Measurements from ENCODE around the gene OTUD4. TPM values are rescaled to one million over a fixed set of nuclear protein-coding genes. Genes with fewer than 3 reads are reported as not detected.

The OTUD4 gene
- total RNA-seq, 1 donor from 2014 or later, result 37.6 TPM

- Histone ChIP-seq H3K9me3 (replicated peaks) (no peaks in the 10 kb centered on the region), H3K27ac (replicated peaks) (peak overlapping the region; percentile 99), H3K4me3 (peak overlapping the region; percentile 90), H3K36me3 (no peaks in the 10 kb centered on the region), H3K4me1 (peaks cover 62% of the 10 kb centered on the region), H3K27me3 (ENCODE audit: low read depth) (no peaks in the 10 kb centered on the region)
- intact Hi-C loops (cut with micrococcal nuclease), result no loop called here
- no peak for TF ChIP-seq CTCF (IDR thresholded peaks at IDR 0.05; ENCODE audit: borderline replicate concordance)
- DNase-seq, result peak; percentile 80
Measured at GRCh38 chr4:145179281-145179860, 1.0 kb downstream of the OTUD4 start.

- Histone ChIP-seq H3K36me3 (peaks cover 4% of the 10 kb centered on the region), H3K4me3 (peak overlapping the region; percentile 90), H3K9me3 (replicated peaks) (no peaks in the 10 kb centered on the region), H3K27me3 (ENCODE audit: low read depth) (no peaks in the 10 kb centered on the region), H3K4me1 (peaks cover 62% of the 10 kb centered on the region), H3K27ac (replicated peaks) (peak overlapping the region; percentile 99)
- intact Hi-C loops (cut with micrococcal nuclease), result no loop called here
- TF ChIP-seq CTCF (IDR thresholded peaks at IDR 0.05; ENCODE audit: borderline replicate concordance), result no peak
- no peak for DNase-seq
Measured at GRCh38 chr4:145178740-145179280, 1.6 kb downstream of the OTUD4 start.

- no peak for DNase-seq
- peaks cover 11% of the 10 kb centered on the region for H3K36me3 ChIP-seq
- H3K4me1 ChIP-seq, result peaks cover 68% of the 10 kb centered on the region
- no peak for TF ChIP-seq CTCF (IDR thresholded peaks at IDR 0.05; ENCODE audit: borderline replicate concordance)
- H3K27ac ChIP-seq (replicated peaks), result peak overlapping the region; percentile 99
- no peaks in the 10 kb centered on the region for H3K27me3 ChIP-seq (ENCODE audit: low read depth)
- H3K9me3 ChIP-seq (replicated peaks), result no peaks in the 10 kb centered on the region
- intact Hi-C loops (cut with micrococcal nuclease), result no loop called here
- peak overlapping the region; percentile 90 for H3K4me3 ChIP-seq
Measured at GRCh38 chr4:145177906-145178538, 2.4 kb downstream of the OTUD4 start.

GRCh38 chr4:145177511-145177905, 2.9 kb downstream of the OTUD4 start:
- intact Hi-C loops (cut with micrococcal nuclease), result no loop called here
- TF ChIP-seq CTCF (IDR thresholded peaks at IDR 0.05; ENCODE audit: borderline replicate concordance), result no peak
- H3K27me3 ChIP-seq (ENCODE audit: low read depth), result no peaks in the 10 kb centered on the region
- DNase-seq, result no peak
- H3K4me3 ChIP-seq, result peak overlapping the region; percentile 90
- H3K36me3 ChIP-seq, result peaks cover 14% of the 10 kb centered on the region
- peaks cover 73% of the 10 kb centered on the region for H3K4me1 ChIP-seq
- H3K27ac ChIP-seq (replicated peaks), result peak overlapping the region; percentile 99
- no peaks in the 10 kb centered on the region for H3K9me3 ChIP-seq (replicated peaks)

- Histone ChIP-seq H3K27ac (replicated peaks) (peak overlapping the region; percentile 99), H3K4me3 (peak overlapping the region; percentile 90), H3K36me3 (peaks cover 14% of the 10 kb centered on the region), H3K27me3 (ENCODE audit: low read depth) (no peaks in the 10 kb centered on the region), H3K4me1 (peaks cover 80% of the 10 kb centered on the region), H3K9me3 (replicated peaks) (no peaks in the 10 kb centered on the region)
- DNase-seq, result no peak
- intact Hi-C loops (cut with micrococcal nuclease), result no loop called here
- TF ChIP-seq CTCF (IDR thresholded peaks at IDR 0.05; ENCODE audit: borderline replicate concordance), result no peak
Measured at GRCh38 chr4:145176641-145177432, 3.6 kb downstream of the OTUD4 start.

Measured in left ventricle myocardium inferior (tissue), 1 donor.